H1 (cell line): ENCODE results near the gene PCYT1B. TPM values are rescaled to one million over a fixed set of nuclear protein-coding genes. Genes with fewer than 3 reads are reported as not detected.

Source experiments
- CEBPB ChIP-seq: IDR thresholded peaks from 2 replicates; pipeline ENCODE4 v1.6.1; 2012; ENCODE audit warnings: low read depth, low read length
- CHD2 ChIP-seq: IDR thresholded peaks from 2 replicates; pipeline ENCODE4 v1.6.1; 2012; ENCODE audit warnings: low read length, improper control_type of control experiment
- MAFK ChIP-seq: IDR thresholded peaks from 2 replicates; pipeline ENCODE4 v1.6.1; 2012; ENCODE audit warnings: low read depth, mild to moderate bottlenecking, improper control_type of control experiment, low read length
- PHF8 ChIP-seq: fragments of 200-600 bp; sonication (generic); conservative IDR thresholded peaks from 2 replicates; pipeline ENCODE4 v1.7.1; 2012; ENCODE audit warnings: low read depth, mild to moderate bottlenecking, inconsistent platforms, low read length, moderate library complexity
- POLR2A ChIP-seq, 2 experiments: IDR thresholded peaks; 1 replicate in 1 of 2; 2 replicates in 1 of 2; pipeline ENCODE4 v1.6.1; 2011; ENCODE audit warnings: low read depth in 2 of 2, low read length in 2 of 2, mild to moderate bottlenecking in 2 of 2; ENCODE audit errors: control extremely low read depth in 1 of 2
- RBBP5 ChIP-seq: IDR thresholded peaks from 2 replicates; pipeline ENCODE4 v1.7.1; 2012; ENCODE audit warnings: low read depth, mild to moderate bottlenecking, inconsistent platforms, low read length, moderate library complexity, borderline replicate concordance
- SIX5 ChIP-seq: IDR thresholded peaks from 2 replicates; pipeline ENCODE4 v1.6.1; 2011; ENCODE audit warnings: mild to moderate bottlenecking, low read depth, low read length
- SP1 ChIP-seq: IDR thresholded peaks from 2 replicates; pipeline ENCODE4 v1.6.1; 2011; ENCODE audit warnings: low read depth, low read length
- SUZ12 ChIP-seq: fragments of 200-600 bp; sonication (generic); IDR thresholded peaks from 2 replicates; pipeline ENCODE4 v1.6.1; 2012; ENCODE audit warnings: mild to moderate bottlenecking, inconsistent platforms, low read length, moderate library complexity, mixed read lengths
- USF2 ChIP-seq: IDR thresholded peaks from 2 replicates; pipeline ENCODE4 v1.6.1; 2011; ENCODE audit warnings: low read length, improper control_type of control experiment
- polyA plus RNA-seq, 7 experiments: library from polyadenylated mRNA; depleted of rRNA in 3 of 7; stranded (reverse) in 5 of 7; unstranded in 2 of 7; fragments of >200 nt in 5 of 7; fragments of 200-250 nt in 2 of 7; gene quantifications; 1 replicate in 5 of 7; 2 replicates in 1 of 7; 4 replicates in 1 of 7; pipeline versions ENCODE4 v1.2.1 to v1.2.3, GENCODE V29; 2011 to 2013; ENCODE audit warnings: missing spikeins in 2 of 7, mixed read lengths in 2 of 7
- total RNA-seq: library from RNA; stranded (reverse); fragmentation: NEBNext Ultra II Directional; extraction: Animal tissue kit (Norgen Biotek cat#: 25700); gene quantifications from 2 replicates; pipeline ENCODE4 v1.2.1, GENCODE V29; 2021

Gene PCYT1B
- total and polyA plus RNA-seq, 2 of the 8 experiments (the other 6 are each of a cell fraction or from before 2014, with no cell fraction given) = 17.9 to 30.6 TPM

- TF ChIP-seq USF2 (no peak), SUZ12 (no peak), MAFK (no peak), CHD2 (no peak), POLR2A (IDR thresholded peaks at IDR 0.05; ENCODE audit: control extremely low read depth in 1 of 2, low read depth in 2 of 2, low read length in 2 of 2) (no peak), CEBPB (no peak), SIX5 (no peak), RBBP5 (no peak), SP1 (no peak), PHF8 (no peak)
Measured at GRCh38 chrX:24603191-24603590, 44.0 kb downstream of the PCYT1B start (continued).
